BJ (cell line): ENCODE results near the gene CELF1. TPM values are rescaled to one million over a fixed set of nuclear protein-coding genes. Genes with fewer than 3 reads are reported as not detected.
A peak's percentile ranks its signal among the peaks of the same experiment; 100 is the strongest.

Experiments used
- CTCF ChIA-PET: fragments of 350-600 bp; formaldehyde crosslinking; extraction: SDS; loops from one replicate; lab custom pipeline; 2021; ENCODE audit warnings: antibody characterized with exemption, inconsistent platforms; lab: Yijun Ruan, JAX
- POLR2A ChIA-PET: fragments of 300-600 bp; sonication (Branson Sonifier 250); formaldehyde crosslinking; extraction: SDS; loops from one replicate; lab custom pipeline; 2021; ENCODE audit warnings: antibody characterized with exemption; lab: Charles Lee
- DNase-seq: peaks from one replicate; pipeline ENCODE4 v3.0.0-alpha.2; 2011; ENCODE audit warnings: low read depth
- H3K27me3 ChIP-seq: 2 replicates; pipeline ENCODE4 v1.6.0; 2011; ENCODE audit warnings: low read length; ENCODE audit not compliant: control insufficient read depth, insufficient read depth
- H3K36me3 ChIP-seq: 2 replicates; pipeline ENCODE4 v1.5.1; 2011; ENCODE audit warnings: low read length; ENCODE audit not compliant: control insufficient read depth, insufficient read depth
- H3K4me3 ChIP-seq: 2 replicates; pipeline ENCODE4 v1.5.1; 2011; ENCODE audit warnings: low read depth, mild to moderate bottlenecking, control low read depth, low read length
- CTCF ChIP-seq: IDR thresholded peaks from 2 replicates; pipeline ENCODE4 v1.5.1; 2011; ENCODE audit warnings: low read depth, mild to moderate bottlenecking, control low read depth, inconsistent platforms, low read length, moderate library complexity; ENCODE audit not compliant: insufficient read depth
- polyA minus RNA-seq: library from RNA; depleted of rRNA, polyadenylated mRNA; stranded (reverse); fragments of >200 nt; gene quantifications from 2 replicates; pipeline ENCODE4 v1.2.3, GENCODE V29; 2011; rRNA and poly(A)+ RNA removed
- polyA plus RNA-seq: library from polyadenylated mRNA; depleted of rRNA; stranded (reverse); fragments of >200 nt; gene quantifications from 2 replicates; pipeline ENCODE4 v1.2.3, GENCODE V29; 2011; rRNA removed

CELF1 gene
- polyA plus RNA-seq (73.5 and 85.4 TPM in 2 replicates), polyA minus RNA-seq (121 and 134 TPM in 2 replicates)

- H3K27me3 ChIP-seq: no peaks in the 10 kb centered on the region
- no peak for DNase-seq
- peak; percentile 65 for TF ChIP-seq CTCF
- ChIA-PET CTCF (interaction anchor here (0.5 to 5.7 kb wide), 13 partner anchors 12 to 183 kb away, joined by 3 to 45 read pairs (median 4); partner anchors contain the start of gene PTPMT1), POLR2A (interaction anchor here (0.5 to 0.6 kb wide), 2 partner anchors 28 to 92 kb away, joined by 3 to 5 read pairs; no protein-coding TSS in a partner anchor)
- peak within 1 kb of the TSS; percentile 85 for H3K4me3 ChIP-seq
- no peaks in the 10 kb centered on the region for H3K36me3 ChIP-seq
These were observed at the start of gene CELF1 for GRCh38 chr11:47552566-47553405. CELF1 (minus strand) TSS chr11:47553132; CDS start chr11:47499523, 53,609 bp downstream.

- no peak for DNase-seq
- H3K36me3 ChIP-seq: no peaks in the 10 kb centered on the region; the same call in 1 of the 2 replicates
- H3K27me3 ChIP-seq: peaks cover 7% of the 10 kb centered on the region
- POLR2A ChIA-PET: no interaction called here
- H3K4me3 ChIP-seq: no peak overlapping the region
- no peak for TF ChIP-seq CTCF
- CTCF ChIA-PET: interaction anchor here (1.0 to 1.5 kb wide), 2 partner anchors 22 to 39 kb away, joined by 3 to 5 read pairs; no protein-coding TSS in a partner anchor
These were observed 47.0 kb upstream of the CELF1 start for GRCh38 chr11:47599902-47600301.

GRCh38 chr11:47595967-47596366 lies 43.0 kb upstream of the CELF1 start:
- DNase-seq: no peak
- ChIA-PET POLR2A (no interaction called here), CTCF (interaction anchor here (1.2 kb wide), 1 partner anchor 12 kb away, joined by 5 read pairs; no protein-coding TSS in a partner anchor)
- no peak for TF ChIP-seq CTCF
- H3K36me3 ChIP-seq: no peaks in the 10 kb centered on the region
- peaks cover 37% of the 10 kb centered on the region for H3K27me3 ChIP-seq
- no peak overlapping the region for H3K4me3 ChIP-seq

GRCh38 chr11:47595029-47595428 lies 42.1 kb upstream of the CELF1 start:
- no peak for TF ChIP-seq CTCF
- Histone ChIP-seq H3K27me3 (peaks cover 37% of the 10 kb centered on the region), H3K36me3 (no peaks in the 10 kb centered on the region), H3K4me3 (no peak overlapping the region)
- CTCF ChIA-PET: interaction anchor here (1.2 to 1.4 kb wide), 2 partner anchors 11 to 18 kb away, joined by 3 to 5 read pairs; no protein-coding TSS in a partner anchor
- DNase-seq: no peak
- POLR2A ChIA-PET: no interaction called here
